AG09309 (cell line): ENCODE data around the gene RBP2.

Experiments used
- DNase-seq: peaks from one replicate; pipeline ENCODE4 v3.0.0-alpha.2; 2010; ENCODE audit warnings: low read depth
- H3K4me3 ChIP-seq: 2 replicates; pipeline ENCODE4 v1.5.1; 2011; ENCODE audit warnings: mild to moderate bottlenecking, low read depth, low read length, moderate library complexity; ENCODE audit not compliant: control insufficient read depth
- TF ChIP-seq, protein P1 (sequence below): IDR thresholded peaks from 2 replicates; pipeline ENCODE4 v1.5.1; 2011; ENCODE audit warnings: mild to moderate bottlenecking, low read depth, low read length, inconsistent platforms; ENCODE audit not compliant: insufficient read depth, control insufficient read depth; ENCODE audit errors: missing control alignments

RBP2 gene

DNA sequence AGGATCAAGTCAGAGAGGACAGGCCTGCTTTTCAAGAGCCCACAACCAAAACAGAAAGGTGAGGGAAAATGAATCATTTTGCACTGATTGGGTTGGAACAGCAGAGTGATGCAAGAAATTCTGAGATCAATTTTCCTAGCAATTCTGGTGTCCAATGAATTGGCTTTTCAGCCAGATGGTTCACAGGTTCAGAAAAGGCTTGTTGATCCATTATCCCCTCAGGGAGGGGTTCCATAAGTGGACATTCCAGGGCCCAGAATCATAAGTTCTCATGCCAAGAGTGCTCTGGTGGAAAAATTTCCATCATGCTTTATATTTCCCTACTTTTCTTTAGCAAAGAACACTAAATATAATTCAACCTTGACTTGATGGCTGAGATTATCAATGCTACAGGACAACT lies 16.2 kb downstream of the RBP2 start:
- H3K4me3 ChIP-seq, result no peak overlapping the region
- TF ChIP-seq, protein P1, sequence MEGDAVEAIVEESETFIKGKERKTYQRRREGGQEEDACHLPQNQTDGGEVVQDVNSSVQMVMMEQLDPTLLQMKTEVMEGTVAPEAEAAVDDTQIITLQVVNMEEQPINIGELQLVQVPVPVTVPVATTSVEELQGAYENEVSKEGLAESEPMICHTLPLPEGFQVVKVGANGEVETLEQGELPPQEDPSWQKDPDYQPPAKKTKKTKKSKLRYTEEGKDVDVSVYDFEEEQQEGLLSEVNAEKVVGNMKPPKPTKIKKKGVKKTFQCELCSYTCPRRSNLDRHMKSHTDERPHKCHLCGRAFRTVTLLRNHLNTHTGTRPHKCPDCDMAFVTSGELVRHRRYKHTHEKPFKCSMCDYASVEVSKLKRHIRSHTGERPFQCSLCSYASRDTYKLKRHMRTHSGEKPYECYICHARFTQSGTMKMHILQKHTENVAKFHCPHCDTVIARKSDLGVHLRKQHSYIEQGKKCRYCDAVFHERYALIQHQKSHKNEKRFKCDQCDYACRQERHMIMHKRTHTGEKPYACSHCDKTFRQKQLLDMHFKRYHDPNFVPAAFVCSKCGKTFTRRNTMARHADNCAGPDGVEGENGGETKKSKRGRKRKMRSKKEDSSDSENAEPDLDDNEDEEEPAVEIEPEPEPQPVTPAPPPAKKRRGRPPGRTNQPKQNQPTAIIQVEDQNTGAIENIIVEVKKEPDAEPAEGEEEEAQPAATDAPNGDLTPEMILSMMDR, result no peak

DNA sequence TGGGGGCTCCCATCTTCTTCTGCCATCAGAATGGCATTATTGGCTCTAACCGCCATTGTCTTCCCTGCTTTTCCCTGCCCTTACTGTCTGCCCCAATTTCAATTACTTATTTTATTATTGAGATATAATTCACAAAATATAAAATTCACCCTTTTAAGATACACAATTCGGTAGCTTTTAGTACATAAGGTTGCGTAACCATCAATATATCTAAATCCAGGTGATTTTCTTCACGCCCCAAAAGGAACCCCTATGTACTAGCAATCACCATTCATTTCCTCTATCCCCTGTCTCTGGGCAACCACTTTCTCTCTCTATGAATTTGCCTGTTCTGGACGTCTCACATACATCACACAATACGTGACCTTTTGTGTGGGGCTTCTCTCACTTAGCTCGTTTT lies 18.0 kb downstream of the RBP2 start:
- H3K4me3 ChIP-seq, result no peak overlapping the region
- DNase-seq, result no peak
- TF ChIP-seq, protein P1, result no peak

More for the DNA sequence above, 16.2 kb downstream of the RBP2 start:
- no peak for DNase-seq

DNA sequence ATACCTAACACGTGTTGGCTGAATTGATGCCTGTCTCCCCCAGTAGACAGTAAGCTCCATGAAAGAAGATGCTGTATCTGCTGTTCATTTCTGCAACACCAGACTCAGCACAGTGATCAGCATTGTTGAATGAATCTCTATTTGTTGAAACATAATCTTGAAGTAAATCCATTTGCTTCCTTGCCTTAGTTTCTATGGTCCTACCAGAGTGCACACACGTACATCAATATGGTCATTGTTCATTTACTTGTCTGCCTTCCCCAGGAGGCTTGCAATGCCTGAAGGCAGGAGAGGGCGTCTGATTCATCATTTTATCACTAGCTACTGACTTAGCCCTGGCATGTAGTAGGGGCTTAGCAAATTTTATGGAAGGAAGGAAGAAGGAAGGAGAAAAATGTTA lies 19.2 kb downstream of the RBP2 start:
- DNase-seq, result no peak
- TF ChIP-seq, protein P1, result no peak
- no peak overlapping the region for H3K4me3 ChIP-seq

DNA sequence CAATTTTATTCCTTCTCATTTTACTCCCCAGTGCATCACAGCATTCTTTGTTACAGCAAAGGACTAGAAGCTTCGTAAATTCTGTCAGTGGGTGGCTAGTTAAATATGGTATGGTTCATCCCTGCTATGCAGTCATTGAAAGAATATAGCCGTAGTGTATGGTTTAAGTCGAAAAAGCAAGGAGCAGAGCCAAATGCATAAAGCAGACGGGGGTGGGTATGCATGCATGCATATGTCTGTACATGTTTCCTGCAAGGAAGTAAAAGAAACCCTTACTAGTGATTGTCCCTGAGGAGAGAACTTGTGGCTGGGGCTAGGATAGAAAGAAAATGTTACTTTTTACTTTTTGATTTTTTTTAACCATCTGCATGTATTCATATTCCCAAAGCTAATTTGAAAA lies 19.9 kb downstream of the RBP2 start:
- H3K4me3 ChIP-seq, result no peak overlapping the region
- DNase-seq, result no peak
- TF ChIP-seq, protein P1, result no peak

DNA sequence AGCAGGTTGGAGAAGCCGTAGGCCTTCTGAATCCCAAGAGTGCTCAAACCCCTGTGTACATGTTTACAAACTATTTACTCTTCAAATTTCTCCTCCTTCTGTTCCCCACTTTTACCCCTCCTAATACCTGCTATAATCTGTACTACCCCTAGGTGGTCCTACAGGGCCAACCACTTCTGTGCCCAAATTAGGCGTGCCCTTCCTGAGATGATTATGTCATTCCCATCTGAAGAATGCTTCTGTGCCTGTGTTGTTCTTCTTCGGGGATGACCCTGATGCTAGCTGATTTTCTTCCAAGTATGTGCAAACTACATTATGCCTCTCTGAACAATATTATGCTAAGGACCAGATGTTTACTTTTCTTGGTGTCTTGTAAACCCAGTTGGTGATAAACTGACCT lies 20.5 kb downstream of the RBP2 start:
- no peak overlapping the region for H3K4me3 ChIP-seq
- TF ChIP-seq, protein P1, result no peak
- DNase-seq, result no peak

DNA sequence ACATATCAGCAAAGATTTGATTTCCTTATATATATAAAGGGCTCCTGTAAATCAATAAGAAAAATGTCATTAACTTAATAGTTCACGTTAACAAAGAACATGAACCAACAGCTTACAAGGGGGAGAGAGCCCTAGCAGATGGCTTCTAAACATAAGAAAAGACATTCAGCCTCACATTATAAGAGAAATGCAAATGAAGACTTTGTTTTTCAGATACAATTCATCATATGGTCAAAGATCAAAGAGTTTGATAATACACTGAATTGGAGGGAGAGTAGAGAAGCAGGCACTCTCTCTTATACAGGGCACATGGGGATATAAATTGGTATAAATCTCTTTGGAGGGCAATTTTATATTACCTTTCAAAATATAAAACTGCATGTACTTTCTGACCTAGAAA lies 21.1 kb downstream of the RBP2 start:
- DNase-seq, result no peak
- H3K4me3 ChIP-seq, result no peak overlapping the region
- TF ChIP-seq, protein P1, result no peak

DNA sequence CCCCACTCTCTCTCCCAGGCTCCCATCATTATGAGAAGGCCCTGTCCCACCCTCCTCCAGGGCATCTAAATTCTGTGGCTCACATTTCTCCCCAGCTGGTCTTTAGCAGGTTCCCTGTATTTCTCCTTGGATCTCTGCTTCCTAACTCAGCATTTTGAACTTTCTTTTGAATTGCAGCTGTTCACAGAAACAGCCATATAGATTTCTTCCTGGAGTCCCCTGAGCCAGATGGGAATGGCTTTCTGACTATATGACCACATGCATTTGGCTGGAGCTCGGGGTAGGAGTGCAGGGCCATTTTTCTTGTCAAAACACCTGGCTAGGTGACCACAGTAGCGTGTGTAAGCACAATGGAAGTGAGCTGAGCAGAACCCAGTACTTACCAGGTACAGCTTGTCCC lies 22.0 kb downstream of the RBP2 start:
- TF ChIP-seq, protein P1, result no peak
- no peak overlapping the region for H3K4me3 ChIP-seq
- DNase-seq, result no peak
